H1 (cell line): ENCODE measurements around the gene ZDHHC19. TPM values are rescaled to one million over a fixed set of nuclear protein-coding genes. Genes with fewer than 3 reads are reported as not detected.

Source experiments
- CTCF ChIA-PET: fragments of 300-600 bp; sonication (Branson Sonifier 250); formaldehyde crosslinking; loops from one replicate; lab custom pipeline; 2021; ENCODE audit not compliant: partially characterized antibody; lab: Charles Lee
- POLR2A ChIA-PET: fragments of 300-600 bp; sonication (Branson Sonifier 250); formaldehyde crosslinking; loops from one replicate; lab custom pipeline; 2021; ENCODE audit warnings: inconsistent platforms; ENCODE audit not compliant: partially characterized antibody; lab: Charles Lee
- DNase-seq, 2 experiments: peaks; one replicate each; pipeline versions ENCODE4 v3.0.0 to v3.0.0-alpha.2; 2010 to 2022; ENCODE audit warnings: low spot score in 2 of 2, low read depth in 1 of 2, mixed read lengths in 1 of 2
- FAIRE-seq: peaks from 2 replicates; lab custom pipeline; 2011; peaks lifted over from hg19 to GRCh38; lab: Jason Lieb, UNC
- H2AFZ ChIP-seq: 2 replicates; pipeline ENCODE4 v1.8.1; 2012; ENCODE audit warnings: low read length, inconsistent platforms
- H2AK5ac ChIP-seq: 2 replicates; pipeline ENCODE4 v1.6.1; 2013; ENCODE audit warnings: low read depth, low read length
- H2BK120ac ChIP-seq: replicated peaks from 2 replicates; pipeline ENCODE3; 2013; ENCODE audit warnings: low read depth, low read length, inconsistent platforms
- H2BK12ac ChIP-seq: 2 replicates; pipeline ENCODE4 v1.6.1; 2013; ENCODE audit warnings: low read depth, low read length
- H2BK15ac ChIP-seq: 2 replicates; pipeline ENCODE4 v1.6.1; 2013; ENCODE audit warnings: low read length
- H2BK20ac ChIP-seq: 2 replicates; pipeline ENCODE4 v1.6.1; 2013; ENCODE audit warnings: low read length
- H2BK5ac ChIP-seq: 2 replicates; pipeline ENCODE4 v1.6.1; 2013; ENCODE audit warnings: low read depth, low read length
- H3K14ac ChIP-seq: 2 replicates; pipeline ENCODE4 v1.6.1; 2013; ENCODE audit warnings: inconsistent platforms; ENCODE audit not compliant: insufficient read length
- H3K18ac ChIP-seq: 2 replicates; pipeline ENCODE4 v1.6.1; 2013; ENCODE audit warnings: low read length; ENCODE audit errors: extremely low read depth
- H3K23ac ChIP-seq: 2 replicates; pipeline ENCODE4 v1.6.1; 2013; ENCODE audit warnings: inconsistent platforms; ENCODE audit not compliant: insufficient read length
- H3K23me2 ChIP-seq: 2 replicates; pipeline ENCODE4 v1.6.1; 2013; ENCODE audit warnings: low read depth, low read length
- H3K27ac ChIP-seq: 2 replicates; pipeline ENCODE4 v1.6.1; 2011; ENCODE audit warnings: low read depth, low read length, inconsistent platforms
- H3K27me3 ChIP-seq, 4 experiments: replicated peaks in 1 of 4; 1 replicate in 1 of 4; 2 replicates in 3 of 4; pipeline versions ENCODE4 v1.6.1 to v1.8.1; 2011 to 2013; ENCODE audit warnings: low read length in 3 of 4, mild to moderate bottlenecking in 3 of 4, inconsistent platforms in 2 of 4, mixed read lengths in 2 of 4, moderate library complexity in 1 of 4; ENCODE audit not compliant: control insufficient read depth in 3 of 4, insufficient read depth in 3 of 4; ENCODE audit errors: extremely low read depth in 1 of 4
- H3K36me3 ChIP-seq, 4 experiments: 2 replicates each; pipeline versions ENCODE4 v1.6.1 to v1.8.1; 2011 to 2013; ENCODE audit warnings: mild to moderate bottlenecking in 4 of 4, low read length in 3 of 4, moderate library complexity in 2 of 4, control low read depth in 1 of 4, inconsistent platforms in 1 of 4; ENCODE audit not compliant: insufficient read depth in 4 of 4, control insufficient read depth in 2 of 4
- H3K4ac ChIP-seq: replicated peaks from 2 replicates; pipeline ENCODE3; 2013; ENCODE audit warnings: low read length, low read depth, mixed read lengths, inconsistent platforms; ENCODE audit not compliant: insufficient read length
- H3K4me1 ChIP-seq, 4 experiments: replicated peaks in 1 of 4; 1 replicate in 1 of 4; 2 replicates in 3 of 4; pipeline versions ENCODE4 v1.6.1 to v1.8.1; 2011 to 2013; ENCODE audit warnings: low read length in 3 of 4, inconsistent platforms in 2 of 4, mixed read lengths in 1 of 4; ENCODE audit not compliant: insufficient read depth in 4 of 4, control insufficient read depth in 3 of 4
- H3K4me2 ChIP-seq, 2 experiments: 2 replicates each; pipeline versions ENCODE4 v1.6.1 to v1.8.1; 2011 to 2013; ENCODE audit warnings: low read depth in 2 of 2, low read length in 2 of 2, control low read depth in 1 of 2, inconsistent platforms in 1 of 2, mild to moderate bottlenecking in 1 of 2; ENCODE audit not compliant: insufficient read depth in 1 of 2
- H3K4me3 ChIP-seq, 4 experiments: fragments of 200-600, 300-600 bp in 1 of 4; sonication (generic), shearing (Covaris generic), sonication (Bioruptor Twin) in 1 of 4; 2 replicates each; pipeline versions ENCODE4 v1.5.1 to v1.8.1; 2011 to 2016; ENCODE audit warnings: low read length in 4 of 4, low read depth in 3 of 4, control low read depth in 2 of 4, inconsistent platforms in 2 of 4, mild to moderate bottlenecking in 2 of 4, mixed read lengths in 1 of 4, moderate library complexity in 1 of 4; ENCODE audit not compliant: insufficient read depth in 2 of 4; ENCODE audit errors: extremely low read depth in 1 of 4
- H3K56ac ChIP-seq: replicated peaks from 2 replicates; pipeline ENCODE3; 2013; ENCODE audit warnings: low read depth, mild to moderate bottlenecking, mixed read lengths, low read length, inconsistent platforms; ENCODE audit not compliant: insufficient read length
- H3K79me1 ChIP-seq: 2 replicates; pipeline ENCODE4 v1.6.1; 2013; ENCODE audit warnings: low read depth, low read length, control low read depth
- H3K79me2 ChIP-seq, 2 experiments: 2 replicates each; pipeline versions ENCODE4 v1.6.1 to v1.8.1; 2012 to 2013; ENCODE audit warnings: low read length in 2 of 2, mild to moderate bottlenecking in 2 of 2, inconsistent platforms in 1 of 2; ENCODE audit not compliant: insufficient read depth in 2 of 2, control insufficient read depth in 1 of 2
- H3K9ac ChIP-seq, 4 experiments: replicated peaks in 1 of 4; 1 replicate in 1 of 4; 2 replicates in 3 of 4; pipeline versions ENCODE4 v1.6.1 to v1.8.1; 2011 to 2013; ENCODE audit warnings: low read depth in 3 of 4, low read length in 3 of 4, control low read depth in 2 of 4, mild to moderate bottlenecking in 2 of 4, moderate library complexity in 2 of 4, inconsistent platforms in 1 of 4; ENCODE audit errors: extremely low read depth in 1 of 4
- H3K9me3 ChIP-seq, 2 experiments: 2 replicates each; pipeline versions ENCODE4 v1.6.1 to v1.8.1; 2012 to 2013; ENCODE audit warnings: mild to moderate bottlenecking in 2 of 2, moderate library complexity in 2 of 2, control low read depth in 1 of 2, inconsistent platforms in 1 of 2, low read depth in 1 of 2, low read length in 1 of 2, mixed read lengths in 1 of 2; ENCODE audit not compliant: insufficient read depth in 2 of 2
- H4K20me1 ChIP-seq, 2 experiments: replicated peaks in 1 of 2; 2 replicates each; pipeline versions ENCODE3 to v1.8.1; 2011 to 2013; ENCODE audit warnings: inconsistent platforms in 2 of 2, low read length in 2 of 2, mild to moderate bottlenecking in 1 of 2; ENCODE audit not compliant: insufficient read depth in 2 of 2, control insufficient read depth in 1 of 2
- H4K5ac ChIP-seq: 2 replicates; pipeline ENCODE4 v1.6.1; 2013; ENCODE audit warnings: low read length, low read depth, mixed read lengths, inconsistent platforms; ENCODE audit not compliant: insufficient read length
- H4K8ac ChIP-seq: 2 replicates; pipeline ENCODE4 v1.8.0; 2013; ENCODE audit warnings: mild to moderate bottlenecking, moderate library complexity, low read length, inconsistent platforms; ENCODE audit not compliant: insufficient read depth; ENCODE audit errors: extremely low read depth
- H4K91ac ChIP-seq: replicated peaks from 2 replicates; pipeline ENCODE3; 2013; ENCODE audit warnings: low read length, mixed read lengths, inconsistent platforms; ENCODE audit not compliant: insufficient read length
- CBX8 ChIP-seq: fragments of 300-800, 300-1000 bp; sonication (generic); IDR thresholded peaks from 2 replicates; pipeline ENCODE4 v1.7.1; 2016; ENCODE audit warnings: low read depth, low read length, borderline replicate concordance
- EGR1 ChIP-seq: IDR thresholded peaks from 2 replicates; pipeline ENCODE4 v1.6.1; 2011; ENCODE audit warnings: low read depth, low read length, borderline replicate concordance
- KDM4A ChIP-seq: IDR thresholded peaks from one replicate; pipeline ENCODE4 v1.7.1; 2012; ENCODE audit warnings: low read depth, mild to moderate bottlenecking, moderate library complexity, low read length, inconsistent platforms; ENCODE audit not compliant: severe bottlenecking
- MAFK ChIP-seq: IDR thresholded peaks from 2 replicates; pipeline ENCODE4 v1.6.1; 2012; ENCODE audit warnings: low read depth, mild to moderate bottlenecking, improper control_type of control experiment, low read length
- RFX5 ChIP-seq: IDR thresholded peaks from 2 replicates; pipeline ENCODE4 v1.6.1; 2011; ENCODE audit warnings: low read depth, low read length, improper control_type of control experiment, borderline replicate concordance
- SP1 ChIP-seq: IDR thresholded peaks from 2 replicates; pipeline ENCODE4 v1.6.1; 2011; ENCODE audit warnings: low read depth, low read length
- SRF ChIP-seq: IDR thresholded peaks from 2 replicates; pipeline ENCODE4 v1.6.1; 2011; ENCODE audit warnings: mild to moderate bottlenecking, low read depth, low read length, moderate library complexity
- WGBS, 2 experiments: shearing (Covaris generic) in 1 of 2; methylation state at CpG; one replicate each; pipeline versions ENCODE4 v1.1.6 to v1.1.7; 2013 to 2015; ENCODE audit warnings: low lambda C conversion rate in 2 of 2, mixed read lengths in 2 of 2, inconsistent platforms in 1 of 2, low coverage in 1 of 2, missing lambda C conversion rate in 1 of 2; ENCODE audit not compliant: insufficient replicate concordance in 2 of 2, insufficient coverage in 1 of 2, insufficient read length in 1 of 2; ENCODE audit errors: extremely low coverage in 1 of 2, missing lambda C conversion rate in 1 of 2; 5-methylcytosine and 5-hydroxymethylcytosine counted together
- polyA plus RNA-seq, 7 experiments: library from polyadenylated mRNA; depleted of rRNA in 3 of 7; stranded (reverse) in 5 of 7; unstranded in 2 of 7; fragments of >200 nt in 5 of 7; fragments of 200-250 nt in 2 of 7; gene quantifications; 1 replicate in 5 of 7; 2 replicates in 1 of 7; 4 replicates in 1 of 7; pipeline versions ENCODE4 v1.2.1 to v1.2.3, GENCODE V29; 2011 to 2013; ENCODE audit warnings: missing spikeins in 2 of 7, mixed read lengths in 2 of 7
- total RNA-seq: library from RNA; stranded (reverse); fragmentation: NEBNext Ultra II Directional; extraction: Animal tissue kit (Norgen Biotek cat#: 25700); gene quantifications from 2 replicates; pipeline ENCODE4 v1.2.1, GENCODE V29; 2021
- TF ChIP-seq, protein P1 (sequence below): IDR thresholded peaks from 2 replicates; pipeline ENCODE4 v1.6.1; 2012; ENCODE audit warnings: low read length, inconsistent platforms
- TF ChIP-seq, protein P2 (sequence below): IDR thresholded peaks from 2 replicates; pipeline ENCODE4 v1.6.1; 2012; ENCODE audit warnings: inconsistent platforms

ZDHHC19 gene
- total and polyA plus RNA-seq, 2 of the 8 experiments (the other 6 are each of a cell fraction or from before 2014, with no cell fraction given) = 2.5 to 4.1 TPM

DNA sequence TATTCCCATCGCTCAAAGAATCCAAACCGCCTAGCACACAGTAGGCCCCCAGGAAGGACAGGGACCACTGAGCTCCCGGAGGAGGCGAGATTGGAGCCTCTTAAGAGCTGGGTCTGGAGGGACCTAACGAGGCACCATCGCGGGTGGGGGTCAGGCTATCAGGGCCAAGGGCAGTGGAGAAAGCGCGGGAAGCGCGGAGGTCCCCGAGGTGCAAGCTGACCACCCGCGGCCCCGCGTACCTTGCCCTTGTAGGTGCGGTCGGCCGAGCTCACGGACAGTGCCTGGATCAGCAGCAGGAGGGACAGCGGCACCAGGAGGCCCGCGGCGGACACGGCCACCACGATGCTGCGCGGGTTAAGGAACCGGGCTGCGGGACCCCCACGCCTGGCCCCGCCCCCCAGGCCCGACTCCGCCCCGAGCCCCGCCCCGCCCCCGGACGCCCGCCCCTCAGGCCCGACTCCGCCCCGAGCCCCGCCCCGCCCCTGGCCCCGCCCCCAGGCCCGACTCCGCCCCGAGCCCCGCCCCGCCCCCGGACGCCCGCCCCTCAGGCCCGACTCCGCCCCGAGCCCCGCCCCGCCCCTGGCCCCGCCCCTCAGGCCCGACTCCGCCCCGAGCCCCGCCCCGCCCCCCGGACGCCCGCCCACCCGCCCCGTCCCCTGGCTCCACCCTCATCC is 3.9 kb downstream of the ZDHHC19 start:
- DNase-seq = no peak
- TF ChIP-seq SRF (no peak), SP1 (no peak), MAFK (no peak), RFX5 (no peak), KDM4A (peak; percentile 70), CBX8 (no peak), EGR1 (no peak)
- TF ChIP-seq, protein P1, sequence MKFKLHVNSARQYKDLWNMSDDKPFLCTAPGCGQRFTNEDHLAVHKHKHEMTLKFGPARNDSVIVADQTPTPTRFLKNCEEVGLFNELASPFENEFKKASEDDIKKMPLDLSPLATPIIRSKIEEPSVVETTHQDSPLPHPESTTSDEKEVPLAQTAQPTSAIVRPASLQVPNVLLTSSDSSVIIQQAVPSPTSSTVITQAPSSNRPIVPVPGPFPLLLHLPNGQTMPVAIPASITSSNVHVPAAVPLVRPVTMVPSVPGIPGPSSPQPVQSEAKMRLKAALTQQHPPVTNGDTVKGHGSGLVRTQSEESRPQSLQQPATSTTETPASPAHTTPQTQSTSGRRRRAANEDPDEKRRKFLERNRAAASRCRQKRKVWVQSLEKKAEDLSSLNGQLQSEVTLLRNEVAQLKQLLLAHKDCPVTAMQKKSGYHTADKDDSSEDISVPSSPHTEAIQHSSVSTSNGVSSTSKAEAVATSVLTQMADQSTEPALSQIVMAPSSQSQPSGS = no peak
- TF ChIP-seq, protein P2, sequence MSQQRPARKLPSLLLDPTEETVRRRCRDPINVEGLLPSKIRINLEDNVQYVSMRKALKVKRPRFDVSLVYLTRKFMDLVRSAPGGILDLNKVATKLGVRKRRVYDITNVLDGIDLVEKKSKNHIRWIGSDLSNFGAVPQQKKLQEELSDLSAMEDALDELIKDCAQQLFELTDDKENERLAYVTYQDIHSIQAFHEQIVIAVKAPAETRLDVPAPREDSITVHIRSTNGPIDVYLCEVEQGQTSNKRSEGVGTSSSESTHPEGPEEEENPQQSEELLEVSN = peak; percentile 59; the same call in 1 of the 2 replicates

More for the DNA sequence above, 3.9 kb downstream of the ZDHHC19 start:
- H3K36me3 ChIP-seq = no peaks in the 10 kb centered on the region
- H3K4me2 ChIP-seq = peak overlapping the region; percentile 69 to 86
- no peak overlapping the region for H2AK5ac ChIP-seq
- 0 out of 2 replicates have a peak overlapping the region, but pooled peaks have one; percentile 28 for H2AFZ ChIP-seq
- H2BK5ac ChIP-seq = no peak overlapping the region
- H3K79me1 ChIP-seq = no peaks in the 10 kb centered on the region
- H3K14ac ChIP-seq = no peak overlapping the region
- no peak overlapping the region for H4K5ac ChIP-seq
- H4K8ac ChIP-seq = peak overlapping the region; percentile 28; the same call in 1 of the 2 replicates
- H2BK15ac ChIP-seq = no peak overlapping the region
- no peak overlapping the region for H3K23ac ChIP-seq
- peak overlapping the region; percentile 39 to 79 (median 58) for H3K4me3 ChIP-seq
- no peak overlapping the region for H2BK12ac ChIP-seq
- 19% methylated on average over 23 of the region's 70 CpGs; no CpG with 5 or more reads in 1 of the 2 experiments for WGBS, 2 experiments
- H3K9me3 ChIP-seq = no peaks in the 10 kb centered on the region
- H3K4ac ChIP-seq = no peak overlapping the region
- H3K18ac ChIP-seq = 0 out of 2 replicates have a peak overlapping the region, but pooled peaks have one; percentile 19
- no peak overlapping the region for H4K91ac ChIP-seq
- no peaks in the 10 kb centered on the region for H3K79me2 ChIP-seq
- H3K27me3 ChIP-seq = peaks cover 0 to 11% (median 8%) of the 10 kb centered on the region in 4 experiments; a peak in 5 of 7 replicates
- no peak for FAIRE-seq
- H2BK20ac ChIP-seq = no peak overlapping the region
- no peaks in the 10 kb centered on the region for H4K20me1 ChIP-seq
- H3K9ac ChIP-seq = no peak overlapping the region
- H2BK120ac ChIP-seq = no peak overlapping the region
- no peak overlapping the region for H3K27ac ChIP-seq
- ChIA-PET CTCF (interaction anchor here (0.6 to 1.2 kb wide), 5 partner anchors 15 to 238 kb away, joined by 3 to 4 read pairs (median 4); no protein-coding TSS in a partner anchor), POLR2A (interaction anchor here (1.0 to 1.5 kb wide), 2 partner anchors 10 to 128 kb away, joined by 3 read pairs; no protein-coding TSS in a partner anchor)
- no peak overlapping the region for H3K56ac ChIP-seq
- H3K4me1 ChIP-seq = peaks cover 0 to 11% (median 5%) of the 10 kb centered on the region in 4 experiments; a peak in 5 of 7 replicates
- H3K23me2 ChIP-seq = no peaks in the 10 kb centered on the region
